ENCODE data around the gene MAST2.

MAST2 gene

GRCh38 chr1:45976623-45977022 is 173.2 kb downstream of the MAST2 start:
- TF ChIP-seq CTCF (IDR thresholded peaks at IDR 0.05), result no peak
- intact Hi-C loops (cut with DNase I; ENCODE audit: low total_unique reads), result no loop called here
- no peak overlapping the region for H3K27ac ChIP-seq
- H3K9me3 ChIP-seq, result peaks cover 0 to 4% (median 0%) of the 10 kb centered on the region in 3 donors
- no peak for DNase-seq
- no peaks in the 10 kb centered on the region for H3K27me3 ChIP-seq
- H3K36me3 ChIP-seq, result peaks cover 0 to 11% (median 5%) of the 10 kb centered on the region in 3 donors
- H3K4me3 ChIP-seq, result no peak overlapping the region
- no peaks in the 10 kb centered on the region for H3K4me1 ChIP-seq

GRCh38 chr1:45979074-45979777 is 175.8 kb downstream of the MAST2 start:
- peaks cover 0 to 3% (median 0%) of the 10 kb centered on the region in 3 donors for H3K36me3 ChIP-seq
- intact Hi-C loops (cut with DNase I; ENCODE audit: low total_unique reads), result no loop called here
- H3K27me3 ChIP-seq, result no peaks in the 10 kb centered on the region
- no peaks in the 10 kb centered on the region for H3K4me1 ChIP-seq
- H3K4me3 ChIP-seq, result no peak overlapping the region
- no peak for TF ChIP-seq CTCF (IDR thresholded peaks at IDR 0.05)
- H3K27ac ChIP-seq, result no peak overlapping the region
- DNase-seq, result no peak
- H3K9me3 ChIP-seq, result peaks cover 0 to 4% (median 0%) of the 10 kb centered on the region in 3 donors

GRCh38 chr1:45979778-45980176 is 176.4 kb downstream of the MAST2 start:
- no peak for DNase-seq
- Histone ChIP-seq H3K9me3 (peaks cover 0 to 4% (median 0%) of the 10 kb centered on the region in 3 donors), H3K4me3 (no peak overlapping the region), H3K27me3 (no peaks in the 10 kb centered on the region), H3K36me3 (peaks cover 0 to 3% (median 0%) of the 10 kb centered on the region in 3 donors), H3K4me1 (no peaks in the 10 kb centered on the region), H3K27ac (no peak overlapping the region)
- intact Hi-C loops (cut with DNase I; ENCODE audit: low total_unique reads), result no loop called here
- TF ChIP-seq CTCF (IDR thresholded peaks at IDR 0.05), result no peak

GRCh38 chr1:45982359-45982758 is 178.9 kb downstream of the MAST2 start:
- TF ChIP-seq CTCF (IDR thresholded peaks at IDR 0.05), result no peak

GRCh38 chr1:45983967-45984366 is 180.6 kb downstream of the MAST2 start:
- H3K27me3 ChIP-seq, result no peaks in the 10 kb centered on the region
- intact Hi-C loops (cut with DNase I; ENCODE audit: low total_unique reads), result no loop called here

More at GRCh38 chr1:45982359-45982758, 178.9 kb downstream of the MAST2 start:
- no peak overlapping the region for H3K4me3 ChIP-seq
- intact Hi-C loops (cut with DNase I; ENCODE audit: low total_unique reads), result no loop called here
- no peaks in the 10 kb centered on the region for H3K4me1 ChIP-seq
- H3K36me3 ChIP-seq, result peaks cover 0 to 3% (median 0%) of the 10 kb centered on the region in 3 donors
- H3K9me3 ChIP-seq, result peaks cover 0 to 4% (median 0%) of the 10 kb centered on the region in 3 donors
- H3K27ac ChIP-seq, result no peak overlapping the region
- no peak for DNase-seq
- H3K27me3 ChIP-seq, result no peaks in the 10 kb centered on the region

More at GRCh38 chr1:45983967-45984366, 180.6 kb downstream of the MAST2 start:
- H3K4me1 ChIP-seq, result no peaks in the 10 kb centered on the region
- no peak overlapping the region for H3K27ac ChIP-seq
- TF ChIP-seq CTCF (IDR thresholded peaks at IDR 0.05), result no peak
- H3K9me3 ChIP-seq, result peaks cover 0 to 4% (median 0%) of the 10 kb centered on the region in 3 donors
- no peak for DNase-seq
- H3K4me3 ChIP-seq, result no peak overlapping the region
- H3K36me3 ChIP-seq, result peaks cover 0 to 3% (median 0%) of the 10 kb centered on the region in 3 donors

All from tibial artery (tissue), 4 donors.